Measurements from ENCODE around the gene LRRC1. TPM values are rescaled to one million over a fixed set of nuclear protein-coding genes. Genes with fewer than 3 reads are reported as not detected.
"Not testable (repeated sequence)": the region's sequence is repeated elsewhere in the genome, so short reads cannot be mapped to it uniquely, and the experiment has no call there.

LRRC1 gene
- total RNA-seq, 2 experiments from 2014 or later: 2.3 to 3.1 TPM

- POLR2A ChIA-PET: no interaction called here
- CTCF ChIA-PET: interaction anchor here (0.7 kb wide), 1 partner anchor 41 kb away, joined by 3 read pairs; no protein-coding TSS in a partner anchor
- ATAC-seq: no peak
- Mint-ChIP-seq H3K4me1 (no peaks in the 10 kb centered on the region), H3K4me3 (no peak overlapping the region), H3K27me3 (peaks cover 5% of the 10 kb centered on the region), H3K9me3 (ENCODE audit: low read depth) (no peaks in the 10 kb centered on the region), H3K36me3 (ENCODE audit: low read depth) (no peaks in the 10 kb centered on the region), H3K27ac (no peak overlapping the region)
- DNase-seq: no peak
- intact Hi-C loops (cut with DNase I, micrococcal nuclease): no loop called here
Observed at GRCh38 chr6:53766930-53767329, 27.9 kb upstream of the LRRC1 start.

- CTCF ChIA-PET: interaction anchor here (1.0 kb wide), 1 partner anchor 45 kb away, joined by 5 read pairs; no protein-coding TSS in a partner anchor
Observed at GRCh38 chr6:53767941-53768340, 26.9 kb upstream of the LRRC1 start.

GRCh38 chr6:53768636-53769035 is 26.2 kb upstream of the LRRC1 start:
- POLR2A ChIA-PET: no interaction called here
- H3K27ac Mint-ChIP-seq: no peak overlapping the region

More at GRCh38 chr6:53767941-53768340, 26.9 kb upstream of the LRRC1 start:
- no peaks in the 10 kb centered on the region for H3K36me3 Mint-ChIP-seq (ENCODE audit: low read depth)
- no peak overlapping the region for H3K4me3 Mint-ChIP-seq
- H3K27me3 Mint-ChIP-seq: peaks cover 5% of the 10 kb centered on the region
- no peaks in the 10 kb centered on the region for H3K4me1 Mint-ChIP-seq
- no peaks in the 10 kb centered on the region for H3K9me3 Mint-ChIP-seq (ENCODE audit: low read depth)
- intact Hi-C loops (cut with DNase I, micrococcal nuclease): no loop called here
- no peak overlapping the region for H3K27ac Mint-ChIP-seq
- POLR2A ChIA-PET: no interaction called here
- ATAC-seq: no peak
- DNase-seq: no peak

GRCh38 chr6:53770780-53771249 is 24.0 kb upstream of the LRRC1 start:
- ATAC-seq (no peak), DNase-seq (no peak)
- CTCF ChIA-PET: interaction anchor here (0.8 to 2.3 kb wide), 3 partner anchors 42 to 52 kb away, joined by 3 to 6 read pairs (median 3); no protein-coding TSS in a partner anchor
- intact Hi-C loops (cut with DNase I, micrococcal nuclease): no loop called here
- peaks cover 4% of the 10 kb centered on the region for H3K9me3 Mint-ChIP-seq (ENCODE audit: low read depth)
- no peaks in the 10 kb centered on the region for H3K4me1 Mint-ChIP-seq
- H3K27me3 Mint-ChIP-seq: peaks cover 4% of the 10 kb centered on the region
- POLR2A ChIA-PET: interaction anchor here (0.6 kb wide), 1 partner anchor 162 kb away, joined by 3 read pairs; no protein-coding TSS in a partner anchor
- no peaks in the 10 kb centered on the region for H3K36me3 Mint-ChIP-seq (ENCODE audit: low read depth)
- no peak overlapping the region for H3K4me3 Mint-ChIP-seq
- H3K27ac Mint-ChIP-seq: no peak overlapping the region

More at GRCh38 chr6:53768636-53769035, 26.2 kb upstream of the LRRC1 start:
- Mint-ChIP-seq H3K4me1 (no peaks in the 10 kb centered on the region), H3K4me3 (no peak overlapping the region), H3K27me3 (peaks cover 6% of the 10 kb centered on the region), H3K36me3 (ENCODE audit: low read depth) (no peaks in the 10 kb centered on the region), H3K9me3 (ENCODE audit: low read depth) (no peaks in the 10 kb centered on the region)
- intact Hi-C loops (cut with DNase I, micrococcal nuclease): no loop called here
- ATAC-seq (no peak), DNase-seq (no peak)
- CTCF ChIA-PET: interaction anchor here (1.0 kb wide), 1 partner anchor 46 kb away, joined by 5 read pairs; no protein-coding TSS in a partner anchor

GRCh38 chr6:53771785-53772624 is 22.8 kb upstream of the LRRC1 start:
- ChIA-PET CTCF (interaction anchor here (2.3 kb wide), 1 partner anchor 46 kb away, joined by 6 read pairs; no protein-coding TSS in a partner anchor), POLR2A (no interaction called here)
- Mint-ChIP-seq H3K4me3 (no peak overlapping the region), H3K27ac (no peak overlapping the region), H3K9me3 (ENCODE audit: low read depth) (peaks cover 4% of the 10 kb centered on the region), H3K27me3 (peaks cover 4% of the 10 kb centered on the region), H3K36me3 (ENCODE audit: low read depth) (no peaks in the 10 kb centered on the region), H3K4me1 (no peaks in the 10 kb centered on the region)
- intact Hi-C loops (cut with DNase I, micrococcal nuclease): no loop called here
- no peak for ATAC-seq
- DNase-seq: no peak

- ATAC-seq (no peak), DNase-seq (no peak)
- intact Hi-C loops (cut with DNase I, micrococcal nuclease): no loop called here
- ChIA-PET POLR2A (no interaction called here), CTCF (interaction anchor here (1.3 kb wide), 1 partner anchor 24 kb away, joined by 4 read pairs; no protein-coding TSS in a partner anchor)
- no peak overlapping the region for H3K27ac Mint-ChIP-seq
- no peaks in the 10 kb centered on the region for H3K36me3 Mint-ChIP-seq (ENCODE audit: low read depth)
- no peak overlapping the region for H3K4me3 Mint-ChIP-seq
- peaks cover 4% of the 10 kb centered on the region for H3K27me3 Mint-ChIP-seq
- peaks cover 4% of the 10 kb centered on the region for H3K9me3 Mint-ChIP-seq (ENCODE audit: low read depth)
- H3K4me1 Mint-ChIP-seq: no peaks in the 10 kb centered on the region
Observed at GRCh38 chr6:53773044-53773696, 21.6 kb upstream of the LRRC1 start.

- ATAC-seq; intact Hi-C loops (cut with DNase I, micrococcal nuclease); H3K36me3 Mint-ChIP-seq (ENCODE audit: low read depth); H3K27ac Mint-ChIP-seq; CTCF ChIA-PET; POLR2A ChIA-PET; H3K4me3 Mint-ChIP-seq; H3K9me3 Mint-ChIP-seq (ENCODE audit: low read depth); DNase-seq; H3K4me1 Mint-ChIP-seq; H3K27me3 Mint-ChIP-seq: not testable (repeated sequence)
Observed at GRCh38 chr6:53776152-53776551, 18.7 kb upstream of the LRRC1 start.

- H3K36me3 Mint-ChIP-seq (ENCODE audit: low read depth); H3K4me3 Mint-ChIP-seq; ATAC-seq; H3K4me1 Mint-ChIP-seq; DNase-seq; POLR2A ChIA-PET; H3K27ac Mint-ChIP-seq; intact Hi-C loops (cut with DNase I, micrococcal nuclease); CTCF ChIA-PET; H3K9me3 Mint-ChIP-seq (ENCODE audit: low read depth): not testable (repeated sequence)
- peaks cover 14% of the 10 kb centered on the region for H3K27me3 Mint-ChIP-seq
Observed at GRCh38 chr6:53784991-53785390, 9.8 kb upstream of the LRRC1 start.

GRCh38 chr6:53786832-53787231 is 8.0 kb upstream of the LRRC1 start:
- ATAC-seq (no peak), DNase-seq (no peak)
- ChIA-PET CTCF (no interaction called here), POLR2A (no interaction called here)
- Mint-ChIP-seq H3K27me3 (peaks cover 21% of the 10 kb centered on the region), H3K36me3 (ENCODE audit: low read depth) (peaks cover 2% of the 10 kb centered on the region), H3K9me3 (ENCODE audit: low read depth) (peaks cover 6% of the 10 kb centered on the region), H3K4me3 (no peak overlapping the region), H3K4me1 (no peaks in the 10 kb centered on the region), H3K27ac (no peak overlapping the region)
- intact Hi-C loops (cut with DNase I, micrococcal nuclease): no loop called here

- Mint-ChIP-seq H3K27me3 (peaks cover 28% of the 10 kb centered on the region), H3K27ac (no peak overlapping the region), H3K9me3 (ENCODE audit: low read depth) (peaks cover 6% of the 10 kb centered on the region), H3K4me3 (no peak overlapping the region), H3K4me1 (peaks cover 10% of the 10 kb centered on the region), H3K36me3 (ENCODE audit: low read depth) (no peaks in the 10 kb centered on the region)
- no peak for DNase-seq
- POLR2A ChIA-PET: no interaction called here
- ATAC-seq: no peak
- intact Hi-C loops (cut with DNase I, micrococcal nuclease): loop anchor here in 1 of 2 experiments (5.0 to 10.0 kb wide), 3 partner anchors 486 to 1494 kb away; partner anchors contain the start of gene PAQR8
- CTCF ChIA-PET: no interaction called here
Observed at GRCh38 chr6:53790886-53791285, 3.9 kb upstream of the LRRC1 start.

- no peak overlapping the region for H3K4me3 Mint-ChIP-seq
- no peak for ATAC-seq
- peaks cover 6% of the 10 kb centered on the region for H3K9me3 Mint-ChIP-seq (ENCODE audit: low read depth)
- no peaks in the 10 kb centered on the region for H3K36me3 Mint-ChIP-seq (ENCODE audit: low read depth)
- no peak overlapping the region for H3K27ac Mint-ChIP-seq
- POLR2A ChIA-PET: no interaction called here
- peaks cover 32% of the 10 kb centered on the region for H3K27me3 Mint-ChIP-seq
- CTCF ChIA-PET: no interaction called here
- no peak for DNase-seq
- intact Hi-C loops (cut with DNase I, micrococcal nuclease): loop anchor here in 1 of 2 experiments (5.0 to 10.0 kb wide), 3 partner anchors 487 to 1495 kb away; partner anchors contain the start of gene PAQR8
- H3K4me1 Mint-ChIP-seq: peaks cover 17% of the 10 kb centered on the region
Observed at GRCh38 chr6:53792016-53792415, 2.8 kb upstream of the LRRC1 start.
